RCC 7860 (cell line): Measurements from ENCODE around the gene EHD1.
A peak's percentile ranks its signal among the peaks of the same experiment; 100 is the strongest.

Experiments used
- DNase-seq: peaks from one replicate; pipeline ENCODE4 v3.0.0-alpha.2; 2015; ENCODE audit warnings: low spot score
- FAIRE-seq: peaks from 2 replicates; lab custom pipeline; 2012; peaks lifted over from hg19 to GRCh38; lab: Jason Lieb, UNC

Gene EHD1

DNA sequence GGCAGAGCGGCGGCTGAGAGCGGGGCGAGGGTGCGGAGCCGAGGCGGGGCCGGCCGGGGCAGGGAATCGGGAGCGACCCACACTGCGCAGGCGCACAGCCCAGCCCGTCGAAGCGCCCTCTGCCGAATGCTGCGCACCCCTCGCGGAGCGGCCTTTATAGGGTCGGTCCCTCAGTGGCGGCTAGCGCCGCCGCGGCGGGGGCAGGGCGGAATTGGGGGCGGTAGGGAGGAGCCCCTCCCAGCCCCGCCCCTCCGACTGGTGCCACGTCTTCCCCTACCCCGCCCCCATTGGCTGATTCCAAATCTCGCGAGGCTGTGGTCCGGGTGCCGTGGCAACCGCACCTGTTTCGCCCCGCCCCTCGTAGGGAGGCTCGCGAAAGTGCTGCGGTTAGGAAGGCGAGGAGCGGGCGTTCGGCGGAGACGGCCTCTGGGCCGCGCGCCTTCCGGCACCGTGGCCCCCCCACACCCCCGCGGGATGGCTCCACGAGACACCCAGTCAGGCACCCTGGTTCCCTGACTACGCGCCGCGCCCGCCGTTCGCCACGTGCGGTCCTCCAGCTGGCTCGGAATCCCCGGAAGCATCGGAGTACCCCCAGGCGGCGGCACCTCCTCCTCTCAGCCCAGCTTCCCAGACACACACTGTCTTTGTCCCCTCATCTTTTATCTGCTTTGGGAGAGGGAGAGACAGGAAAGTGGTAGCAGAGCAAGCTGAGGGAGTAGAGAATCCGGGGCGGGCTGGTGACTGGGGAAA lies at the start of gene EHD1:
Gene EHD1, minus strand, starts transcription at position 128 of the 750 bp plus-strand sequence. CDS start 157 bp downstream, outside the sequence.
- no peak for FAIRE-seq
- peak; percentile 92 for DNase-seq

GRCh38 chr11:64926689-64927088 lies 48.3 kb upstream of the EHD1 start:
- no peak for FAIRE-seq
- no peak for DNase-seq

GRCh38 chr11:64925536-64926436 lies 47.4 kb upstream of the EHD1 start:
- no peak for FAIRE-seq

DNA sequence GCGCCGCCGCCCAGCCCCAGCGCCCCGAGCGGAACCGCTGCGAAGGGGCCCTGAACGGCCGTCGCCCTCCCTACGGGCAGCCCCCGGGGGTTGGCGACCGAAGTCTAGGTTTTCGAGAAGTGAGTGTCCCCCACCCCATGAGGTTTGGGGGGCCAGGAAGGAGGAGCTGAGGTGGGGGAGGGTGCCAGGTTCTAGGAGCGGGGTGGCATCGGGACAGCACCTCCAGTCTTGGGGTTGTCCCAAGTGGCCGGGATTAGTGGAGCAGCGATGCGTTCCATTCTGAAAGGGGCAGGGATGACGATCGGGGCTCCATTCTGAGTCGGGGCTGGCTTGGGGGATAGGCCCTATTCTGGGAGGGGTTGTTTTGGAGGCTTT lies 46.5 kb upstream of the EHD1 start:
- FAIRE-seq, result no peak
- no peak for DNase-seq

More at GRCh38 chr11:64925536-64926436, 47.4 kb upstream of the EHD1 start:
- no peak for DNase-seq

- peak; percentile 67 for FAIRE-seq
Measured at GRCh38 chr11:64923944-64924909, 45.8 kb upstream of the EHD1 start, which contains the start of gene PPP2R5B. TSS of gene PPP2R5B (plus strand) at chr11:64924689. CDS start at chr11:64925735, 1,046 bp downstream.

GRCh38 chr11:64923151-64923661 lies 44.8 kb upstream of the EHD1 start:
- FAIRE-seq (no peak), DNase-seq (no peak)

More at GRCh38 chr11:64923944-64924909, 45.8 kb upstream of the EHD1 start, which contains the start of gene PPP2R5B:
- peak; percentile 82 for DNase-seq

DNA sequence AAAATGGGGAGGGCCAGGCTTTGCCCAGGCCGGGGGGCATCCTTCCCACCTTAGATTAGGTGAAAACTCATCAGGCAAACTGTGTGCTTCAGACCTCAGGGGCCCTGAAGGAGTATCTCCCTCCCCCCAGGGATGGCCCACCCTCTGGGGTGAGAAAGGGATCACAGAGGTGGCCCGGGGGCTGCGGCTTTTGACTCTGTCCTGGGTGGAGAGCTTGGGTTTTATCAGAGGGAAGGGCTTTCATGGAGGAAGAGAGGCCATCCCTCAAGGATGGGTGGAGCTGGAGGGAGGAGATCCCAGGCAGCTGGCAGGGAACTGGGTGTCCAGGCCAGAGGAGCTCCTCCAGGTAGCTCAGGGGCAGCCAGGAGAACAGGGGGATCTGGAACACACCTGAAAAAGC lies 43.0 kb upstream of the EHD1 start:
- DNase-seq, result no peak
- FAIRE-seq, result no peak

DNA sequence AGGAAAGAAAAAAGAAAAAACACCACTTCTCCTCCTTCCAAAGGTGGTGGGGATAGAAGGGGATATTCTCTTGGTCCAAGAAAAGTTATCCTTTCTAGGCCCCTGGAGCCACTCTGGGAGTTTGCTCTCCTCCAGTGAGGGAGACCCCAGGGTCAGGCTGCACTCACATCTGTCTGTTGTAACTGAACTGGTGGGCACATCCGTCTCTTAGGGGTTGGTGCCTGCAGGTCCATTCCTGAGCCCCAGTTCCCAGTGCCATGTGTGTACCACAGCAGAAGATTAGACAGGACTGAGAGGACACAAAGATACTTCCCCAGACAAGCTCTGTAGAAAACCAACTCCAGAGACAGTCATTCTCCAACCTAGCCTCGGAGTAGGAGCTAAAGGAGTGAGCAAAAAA lies 41.7 kb upstream of the EHD1 start:
- FAIRE-seq (no peak), DNase-seq (no peak)

- no peak for DNase-seq
- no peak for FAIRE-seq
Measured at GRCh38 chr11:64919627-64920026, 41.2 kb upstream of the EHD1 start.

- FAIRE-seq (no peak), DNase-seq (no peak)
Measured at GRCh38 chr11:64918017-64918416, 39.6 kb upstream of the EHD1 start.

DNA sequence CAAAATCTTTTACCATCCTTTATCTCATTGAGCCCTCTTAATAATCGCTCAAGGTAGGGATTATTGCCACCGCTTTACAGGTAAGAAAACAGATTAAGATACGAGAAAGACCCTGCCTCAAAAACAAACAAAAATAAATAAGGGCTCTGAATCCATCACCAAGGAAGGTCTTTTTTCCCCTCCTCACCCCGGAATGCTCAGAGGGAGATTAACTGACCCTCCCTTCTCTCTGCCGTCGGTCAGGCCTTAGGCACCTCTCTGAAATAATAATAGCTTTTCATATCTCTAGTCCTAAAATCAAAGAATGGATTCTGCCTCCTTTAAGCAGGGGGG lies 39.2 kb upstream of the EHD1 start:
- FAIRE-seq, result no peak
- DNase-seq, result no peak

DNA sequence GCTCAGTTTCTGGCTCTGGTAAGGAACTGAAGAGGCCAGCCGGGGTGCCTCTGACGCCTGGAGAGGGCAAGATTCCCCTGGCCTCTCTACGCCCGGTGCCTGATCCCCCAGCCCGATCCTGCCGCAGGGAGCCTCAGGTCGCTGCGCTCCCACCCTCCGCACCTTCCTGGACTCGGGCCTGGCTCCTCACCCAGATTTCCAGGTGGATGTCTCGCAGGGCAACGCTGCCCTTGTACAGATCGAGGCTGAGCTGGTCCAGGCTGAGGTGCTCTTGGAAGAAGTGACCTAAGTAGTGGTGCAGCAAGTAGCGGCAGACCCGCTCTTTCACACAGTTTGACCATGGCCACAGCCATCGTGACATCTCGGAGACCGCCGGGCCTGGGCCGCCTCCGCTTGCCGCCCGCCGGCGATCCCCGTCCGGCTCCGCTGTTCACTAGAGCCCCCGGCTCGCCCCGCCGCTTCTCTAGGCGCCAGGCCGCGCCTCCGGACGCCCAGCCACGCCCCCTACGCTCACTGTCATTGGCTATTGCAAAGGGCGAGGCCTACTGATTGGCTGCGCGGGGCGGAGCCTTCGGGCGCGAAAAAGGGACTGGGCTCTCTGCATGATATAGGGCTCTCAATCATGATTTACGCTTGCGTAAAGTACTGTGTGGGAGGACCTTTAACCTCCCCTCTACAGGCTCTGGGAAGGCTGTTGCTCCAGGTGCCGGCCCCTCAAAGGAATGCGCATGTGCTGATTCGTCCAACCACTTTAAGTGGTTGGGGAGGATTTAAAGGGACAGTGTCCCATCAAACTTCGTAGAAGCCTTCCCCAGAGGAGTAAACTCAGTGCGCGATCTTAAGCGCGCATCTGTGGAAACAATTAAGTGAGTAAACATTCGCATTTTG lies 38.6 kb upstream of the EHD1 start, which contains the start of gene ATG2A:
Gene ATG2A, minus strand, starts transcription at position 435 of the 888 bp plus-strand sequence. Its CDS starts 74 bp downstream, at position 361.
- DNase-seq (peak; percentile 99), FAIRE-seq (peak; percentile 94)

DNA sequence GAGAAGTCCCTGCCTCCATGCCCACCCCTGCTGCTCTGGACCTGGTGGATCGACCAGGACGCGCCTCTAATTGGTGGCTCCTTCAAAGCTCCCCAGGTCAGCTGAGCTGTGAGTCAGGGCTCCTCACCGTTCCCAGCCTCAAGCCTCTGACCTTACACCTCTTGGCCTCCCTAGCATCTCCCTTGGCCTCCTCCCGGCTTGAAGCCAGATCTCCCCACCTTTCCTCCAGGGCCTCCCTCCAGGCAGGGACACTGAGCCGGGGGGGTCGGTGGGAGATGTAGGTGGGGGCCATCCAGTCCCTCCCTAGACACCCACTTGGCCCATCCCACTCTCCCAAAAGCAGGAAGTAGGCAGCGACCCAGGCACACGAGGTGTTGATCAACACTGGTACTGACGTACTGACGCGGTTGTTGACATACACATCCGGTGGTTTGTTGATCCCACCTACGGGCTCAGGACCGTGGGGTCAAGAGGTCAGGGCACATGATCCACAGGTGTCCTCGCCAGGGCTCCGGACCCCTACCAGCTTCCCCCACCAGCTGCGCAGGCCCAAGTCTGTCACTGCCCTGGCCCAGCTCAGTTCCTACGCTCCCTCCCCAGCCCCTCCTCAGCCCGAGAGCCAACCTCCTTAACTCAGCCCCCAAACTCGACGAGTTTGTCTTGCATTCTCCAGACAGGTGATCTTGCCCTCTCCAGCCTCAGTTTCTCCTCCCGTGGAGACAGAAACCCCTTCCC lies 37.8 kb upstream of the EHD1 start:
- FAIRE-seq, result no peak
- no peak for DNase-seq

GRCh38 chr11:64915376-64915887 lies 37.0 kb upstream of the EHD1 start:
- DNase-seq (no peak), FAIRE-seq (no peak)

GRCh38 chr11:64914123-64914522 lies 35.7 kb upstream of the EHD1 start:
- FAIRE-seq (no peak), DNase-seq (no peak)

DNA sequence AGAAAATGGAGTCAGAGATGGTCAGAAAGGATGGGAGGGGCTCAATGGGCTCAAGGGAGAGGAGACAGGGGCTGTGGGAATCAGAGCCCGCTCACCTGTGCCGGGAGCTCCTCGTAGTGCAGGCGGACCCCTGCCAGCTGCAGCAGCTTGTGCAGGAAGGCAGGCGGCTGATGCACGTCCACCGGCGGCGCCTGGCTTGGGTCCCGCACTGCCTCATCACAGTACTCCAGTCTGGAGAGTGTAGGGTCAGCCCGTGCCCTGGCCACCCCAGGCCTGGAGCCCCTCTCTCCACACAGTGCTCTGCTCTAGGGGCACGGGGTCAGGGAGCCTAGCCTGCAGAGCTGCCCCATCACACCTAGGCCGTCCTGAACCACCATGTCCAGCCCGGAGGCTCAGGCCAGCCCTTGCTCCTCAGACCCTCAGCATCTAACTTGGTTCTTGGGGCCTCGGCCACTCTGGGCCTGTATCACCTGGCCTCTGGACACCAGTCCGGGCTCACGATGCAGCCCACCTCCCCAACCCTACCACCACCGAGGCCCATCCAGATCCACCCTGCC lies 34.8 kb upstream of the EHD1 start:
- FAIRE-seq, result no peak
- no peak for DNase-seq

- DNase-seq, result no peak
- no peak for FAIRE-seq
Measured at GRCh38 chr11:64911689-64912088, 33.3 kb upstream of the EHD1 start.

DNA sequence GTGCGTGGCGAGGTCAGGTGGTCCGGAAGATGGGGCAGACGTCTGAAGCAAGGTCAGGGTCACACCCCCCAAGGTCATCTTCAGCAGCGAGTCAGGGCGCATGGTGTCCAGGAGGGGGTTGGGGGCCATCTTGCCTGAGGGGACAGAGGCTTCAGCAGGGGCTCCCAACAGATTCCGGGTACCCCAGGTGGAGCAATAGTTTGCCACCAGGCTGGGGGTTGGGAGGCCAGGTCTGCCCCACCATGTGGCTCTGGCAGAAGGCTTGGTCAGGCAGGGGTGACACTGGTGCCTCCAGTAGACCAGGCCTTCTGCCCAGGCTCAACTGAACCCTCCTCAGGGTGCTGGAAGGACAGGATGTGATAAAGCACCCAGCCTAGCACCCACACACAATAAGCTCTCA lies 32.7 kb upstream of the EHD1 start:
- FAIRE-seq (no peak), DNase-seq (no peak)
